HepG2 (cell line): ENCODE results near the gene NT5DC4. TPM values are rescaled to one million over a fixed set of nuclear protein-coding genes. Genes with fewer than 3 reads are reported as not detected.

Source experiments
- EP300 ChIP-seq, 3 experiments: sonication (generic) in 1 of 3; formaldehyde crosslinking in 1 of 3; IDR thresholded peaks; 2 replicates each; pipeline versions ENCODE4 v1.5.1 to v1.6.1; 2011 to 2020; ENCODE audit warnings: low read depth in 2 of 3, low read length in 2 of 3, borderline replicate concordance in 1 of 3, improper control_type of control experiment in 1 of 3, mild to moderate bottlenecking in 1 of 3, missing genetic modification reagents in 1 of 3, moderate library complexity in 1 of 3
- ERF ChIP-seq: IDR thresholded peaks from 2 replicates; pipeline ENCODE4 v1.6.1; 2018; ENCODE audit warnings: missing biosample characterization, missing genetic modification reagents
- MAFK ChIP-seq, 2 experiments: IDR thresholded peaks in 1 of 2; conservative IDR thresholded peaks in 1 of 2; 2 replicates each; pipeline ENCODE4 v1.6.1; 2011; ENCODE audit warnings: improper control_type of control experiment in 2 of 2, low read length in 2 of 2
- NONO ChIP-seq, 2 experiments: fragments of 450-650 bp in 1 of 2; sonication (generic) in 1 of 2; formaldehyde crosslinking in 1 of 2; IDR thresholded peaks in 1 of 2; conservative IDR thresholded peaks in 1 of 2; 2 replicates each; pipeline versions ENCODE4 v1.6.1 to v1.8.0; 2017 to 2022; ENCODE audit warnings: mild to moderate bottlenecking in 1 of 2, missing genetic modification reagents in 1 of 2, moderate library complexity in 1 of 2
- SALL1 ChIP-seq: sonication (generic); formaldehyde crosslinking; IDR thresholded peaks from 2 replicates; pipeline ENCODE4 v1.8.0; 2022; ENCODE audit warnings: mild to moderate bottlenecking, missing genetic modification reagents
- ZNF274 ChIP-seq: sonication (generic); formaldehyde crosslinking; IDR thresholded peaks from 2 replicates; pipeline ENCODE4 v1.5.1; 2020; ENCODE audit warnings: mild to moderate bottlenecking, missing genetic modification reagents
- ZNF317 ChIP-seq: sonication (generic); formaldehyde crosslinking; IDR thresholded peaks from 2 replicates; pipeline ENCODE4 v1.5.0; 2020; ENCODE audit warnings: mild to moderate bottlenecking, missing genetic modification reagents
- ZNF775 ChIP-seq: sonication (generic); formaldehyde crosslinking; IDR thresholded peaks from 2 replicates; pipeline ENCODE4 v1.4.0; 2020; ENCODE audit warnings: missing genetic modification reagents, mild to moderate bottlenecking, moderate library complexity, borderline replicate concordance
- polyA plus RNA-seq, 8 experiments: library from polyadenylated mRNA; depleted of rRNA in 3 of 8; stranded (reverse) in 7 of 8; unstranded in 1 of 8; fragments of >200 nt; fragmentation: Illumina TruSeq in 4 of 8; extraction: Trizol in 4 of 8; gene quantifications; 2 replicates each; pipeline versions ENCODE4 v1.2.1 to v1.2.3, GENCODE V29; 2011 to 2016; ENCODE audit warnings: low read depth in 4 of 8, missing spikeins in 1 of 8, mixed read lengths in 1 of 8; ENCODE audit not compliant: insufficient read depth in 1 of 8
- total RNA-seq, 5 experiments: library from RNA; depleted of rRNA; stranded (reverse); fragments of >200 nt; fragmentation: Illumina TruSeq; extraction: Trizol; gene quantifications; 2 replicates each; pipeline ENCODE4 v1.2.3, GENCODE V29; 2016; ENCODE audit warnings: low read depth in 1 of 5
- TF ChIP-seq, protein P1 (sequence below): IDR thresholded peaks from 2 replicates; pipeline ENCODE4 v1.6.1; 2016; ENCODE audit warnings: low read depth
- TF ChIP-seq, protein P2 (sequence below): sonication (generic); formaldehyde crosslinking; IDR thresholded peaks from 2 replicates; pipeline ENCODE4 v1.5.1; 2020; ENCODE audit warnings: mild to moderate bottlenecking, missing genetic modification reagents, moderate library complexity
- TF ChIP-seq, protein P3 (sequence below): sonication (generic); formaldehyde crosslinking; IDR thresholded peaks from 2 replicates; pipeline ENCODE4 v1.5.1; 2020; ENCODE audit warnings: mild to moderate bottlenecking, missing genetic modification reagents
- TF ChIP-seq, protein P4 (sequence below): sonication (generic); formaldehyde crosslinking; IDR thresholded peaks from 2 replicates; pipeline ENCODE4 v1.4.0; 2020; ENCODE audit warnings: mild to moderate bottlenecking, missing genetic modification reagents, borderline replicate concordance

Gene NT5DC4
- total and polyA plus RNA-seq, 2 of the 13 experiments (the other 11 are each of a cell fraction or from before 2014, with no cell fraction given) = 0.04 to 4.2 TPM

DNA sequence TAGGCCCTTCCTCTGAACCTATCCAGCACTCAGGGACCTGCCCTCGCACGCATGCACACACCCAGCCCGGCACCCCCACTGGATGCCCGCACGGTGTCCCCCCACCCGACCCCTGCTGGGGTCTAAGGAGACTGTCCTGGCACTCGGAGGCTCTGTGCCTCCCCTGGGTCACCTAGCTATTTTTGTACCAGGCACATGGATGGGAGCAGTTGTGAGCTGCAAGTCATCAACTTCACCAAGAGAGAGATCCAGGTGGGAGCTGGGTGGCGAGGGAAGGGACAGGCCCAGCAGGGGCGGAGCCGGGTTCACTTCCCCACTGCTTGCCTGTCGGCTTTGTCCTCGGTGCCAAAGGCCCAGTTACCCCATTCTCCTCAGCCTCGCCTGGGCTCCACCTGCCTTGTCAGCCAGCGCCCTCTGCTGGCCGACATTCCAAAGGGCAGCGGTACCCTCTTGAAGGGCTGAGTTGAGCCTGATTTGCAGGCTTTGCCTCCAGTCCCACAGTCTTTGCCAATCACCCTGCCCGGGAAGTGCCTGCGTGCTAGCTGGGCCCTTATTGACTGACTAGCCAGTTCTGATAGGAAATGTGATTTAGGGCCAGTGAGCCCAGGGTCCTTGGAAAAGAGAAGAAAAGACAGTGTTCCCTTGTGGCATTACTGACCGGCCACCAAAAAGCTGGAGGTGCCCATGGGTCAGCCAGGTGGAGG lies 5.8 kb downstream of the NT5DC4 start (continued):
- TF ChIP-seq ZNF775 = no peak
- TF ChIP-seq, protein P1, sequence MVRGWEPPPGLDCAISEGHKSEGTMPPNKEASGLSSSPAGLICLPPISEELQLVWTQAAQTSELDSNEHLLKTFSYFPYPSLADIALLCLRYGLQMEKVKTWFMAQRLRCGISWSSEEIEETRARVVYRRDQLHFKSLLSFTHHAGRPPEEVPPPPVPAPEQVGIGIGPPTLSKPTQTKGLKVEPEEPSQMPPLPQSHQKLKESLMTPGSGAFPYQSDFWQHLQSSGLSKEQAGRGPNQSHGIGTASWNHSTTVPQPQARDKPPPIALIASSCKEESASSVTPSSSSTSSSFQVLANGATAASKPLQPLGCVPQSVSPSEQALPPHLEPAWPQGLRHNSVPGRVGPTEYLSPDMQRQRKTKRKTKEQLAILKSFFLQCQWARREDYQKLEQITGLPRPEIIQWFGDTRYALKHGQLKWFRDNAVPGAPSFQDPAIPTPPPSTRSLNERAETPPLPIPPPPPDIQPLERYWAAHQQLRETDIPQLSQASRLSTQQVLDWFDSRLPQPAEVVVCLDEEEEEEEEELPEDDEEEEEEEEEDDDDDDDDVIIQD = peak; percentile 67; the same call in 1 of the 2 replicates
- no peak for TF ChIP-seq ZNF317 (CRISPR knock-in tag)
- TF ChIP-seq, protein P2, sequence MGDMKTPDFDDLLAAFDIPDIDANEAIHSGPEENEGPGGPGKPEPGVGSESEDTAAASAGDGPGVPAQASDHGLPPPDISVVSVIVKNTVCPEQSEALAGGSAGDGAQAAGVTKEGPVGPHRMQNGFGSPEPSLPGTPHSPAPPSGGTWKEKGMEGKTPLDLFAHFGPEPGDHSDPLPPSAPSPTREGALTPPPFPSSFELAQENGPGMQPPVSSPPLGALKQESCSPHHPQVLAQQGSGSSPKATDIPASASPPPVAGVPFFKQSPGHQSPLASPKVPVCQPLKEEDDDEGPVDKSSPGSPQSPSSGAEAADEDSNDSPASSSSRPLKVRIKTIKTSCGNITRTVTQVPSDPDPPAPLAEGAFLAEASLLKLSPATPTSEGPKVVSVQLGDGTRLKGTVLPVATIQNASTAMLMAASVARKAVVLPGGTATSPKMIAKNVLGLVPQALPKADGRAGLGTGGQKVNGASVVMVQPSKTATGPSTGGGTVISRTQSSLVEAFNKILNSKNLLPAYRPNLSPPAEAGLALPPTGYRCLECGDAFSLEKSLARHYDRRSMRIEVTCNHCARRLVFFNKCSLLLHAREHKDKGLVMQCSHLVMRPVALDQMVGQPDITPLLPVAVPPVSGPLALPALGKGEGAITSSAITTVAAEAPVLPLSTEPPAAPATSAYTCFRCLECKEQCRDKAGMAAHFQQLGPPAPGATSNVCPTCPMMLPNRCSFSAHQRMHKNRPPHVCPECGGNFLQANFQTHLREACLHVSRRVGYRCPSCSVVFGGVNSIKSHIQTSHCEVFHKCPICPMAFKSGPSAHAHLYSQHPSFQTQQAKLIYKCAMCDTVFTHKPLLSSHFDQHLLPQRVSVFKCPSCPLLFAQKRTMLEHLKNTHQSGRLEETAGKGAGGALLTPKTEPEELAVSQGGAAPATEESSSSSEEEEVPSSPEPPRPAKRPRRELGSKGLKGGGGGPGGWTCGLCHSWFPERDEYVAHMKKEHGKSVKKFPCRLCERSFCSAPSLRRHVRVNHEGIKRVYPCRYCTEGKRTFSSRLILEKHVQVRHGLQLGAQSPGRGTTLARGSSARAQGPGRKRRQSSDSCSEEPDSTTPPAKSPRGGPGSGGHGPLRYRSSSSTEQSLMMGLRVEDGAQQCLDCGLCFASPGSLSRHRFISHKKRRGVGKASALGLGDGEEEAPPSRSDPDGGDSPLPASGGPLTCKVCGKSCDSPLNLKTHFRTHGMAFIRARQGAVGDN = peak; percentile 85
- TF ChIP-seq, protein P3, sequence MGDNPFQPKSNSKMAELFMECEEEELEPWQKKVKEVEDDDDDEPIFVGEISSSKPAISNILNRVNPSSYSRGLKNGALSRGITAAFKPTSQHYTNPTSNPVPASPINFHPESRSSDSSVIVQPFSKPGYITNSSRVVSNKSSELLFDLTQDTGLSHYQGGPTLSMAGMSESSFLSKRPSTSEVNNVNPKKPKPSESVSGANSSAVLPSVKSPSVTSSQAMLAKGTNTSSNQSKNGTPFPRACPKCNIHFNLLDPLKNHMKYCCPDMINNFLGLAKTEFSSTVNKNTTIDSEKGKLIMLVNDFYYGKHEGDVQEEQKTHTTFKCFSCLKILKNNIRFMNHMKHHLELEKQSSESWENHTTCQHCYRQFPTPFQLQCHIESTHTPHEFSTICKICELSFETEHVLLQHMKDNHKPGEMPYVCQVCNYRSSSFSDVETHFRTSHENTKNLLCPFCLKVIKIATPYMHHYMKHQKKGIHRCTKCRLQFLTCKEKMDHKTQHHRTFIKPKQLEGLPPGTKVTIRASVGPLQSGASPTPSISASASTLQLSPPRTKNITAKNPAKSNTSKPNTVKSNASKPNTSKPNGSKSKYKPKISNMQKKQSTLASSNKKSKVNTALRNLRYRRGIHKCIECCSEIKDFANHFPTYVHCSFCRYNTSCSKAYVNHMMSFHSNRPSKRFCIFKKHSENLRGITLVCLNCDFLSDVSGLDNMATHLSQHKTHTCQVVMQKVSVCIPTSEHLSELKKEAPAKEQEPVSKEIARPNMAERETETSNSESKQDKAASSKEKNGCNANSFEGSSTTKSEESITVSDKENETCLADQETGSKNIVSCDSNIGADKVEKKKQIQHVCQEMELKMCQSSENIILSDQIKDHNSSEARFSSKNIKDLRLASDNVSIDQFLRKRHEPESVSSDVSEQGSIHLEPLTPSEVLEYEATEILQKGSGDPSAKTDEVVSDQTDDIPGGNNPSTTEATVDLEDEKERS = no peak
- TF ChIP-seq EP300 (IDR thresholded peaks at IDR 0.05; ENCODE audit: low read depth in 2 of 2, low read length in 2 of 2) = peak in 1 of 2 experiments; percentile 56; a peak in 1 of 4 replicates
- TF ChIP-seq EP300 (CRISPR knock-in tag; IDR thresholded peaks at IDR 0.05; ENCODE audit: borderline replicate concordance) = 0 out of 2 replicates have a peak, but pooled peaks have one; percentile 40
- TF ChIP-seq ZNF274 (CRISPR knock-in tag) = peak; percentile 49; the same call in 1 of the 2 replicates
- peak; percentile 84 for TF ChIP-seq SALL1 (CRISPR knock-in tag)
- TF ChIP-seq, protein P4, sequence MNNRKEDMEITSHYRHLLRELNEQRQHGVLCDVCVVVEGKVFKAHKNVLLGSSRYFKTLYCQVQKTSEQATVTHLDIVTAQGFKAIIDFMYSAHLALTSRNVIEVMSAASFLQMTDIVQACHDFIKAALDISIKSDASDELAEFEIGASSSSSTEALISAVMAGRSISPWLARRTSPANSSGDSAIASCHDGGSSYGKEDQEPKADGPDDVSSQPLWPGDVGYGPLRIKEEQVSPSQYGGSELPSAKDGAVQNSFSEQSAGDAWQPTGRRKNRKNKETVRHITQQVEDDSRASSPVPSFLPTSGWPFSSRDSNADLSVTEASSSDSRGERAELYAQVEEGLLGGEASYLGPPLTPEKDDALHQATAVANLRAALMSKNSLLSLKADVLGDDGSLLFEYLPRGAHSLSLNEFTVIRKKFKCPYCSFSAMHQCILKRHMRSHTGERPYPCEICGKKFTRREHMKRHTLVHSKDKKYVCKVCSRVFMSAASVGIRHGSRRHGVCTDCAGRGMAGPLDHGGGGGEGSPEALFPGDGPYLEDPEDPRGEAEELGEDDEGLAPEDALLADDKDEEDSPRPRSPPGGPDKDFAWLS (CRISPR knock-in tag) = 0 out of 2 replicates have a peak, but pooled peaks have one; percentile 56
- peak; percentile 93 for TF ChIP-seq ERF (CRISPR knock-in tag)
- no peak for TF ChIP-seq NONO (IDR thresholded peaks at IDR 0.05)
- peak; percentile 75 for TF ChIP-seq NONO (CRISPR knock-in tag; conservative IDR thresholded peaks at IDR 0.05)
- no peak for TF ChIP-seq MAFK (conservative IDR thresholded peaks at IDR 0.05 in 1 of 2, IDR thresholded peaks at IDR 0.05 in 1 of 2; ENCODE audit: low read length in 2 of 2)
